Fibroblast of lung (primary cell): ENCODE results near the gene SORCS3. TPM values are rescaled to one million over a fixed set of nuclear protein-coding genes. Genes with fewer than 3 reads are reported as not detected.
"Not testable (repeated sequence)": the region's sequence is repeated elsewhere in the genome, so short reads cannot be mapped to it uniquely, and the experiment has no call there.

ENCODE experiments used
- DNase-seq, 2 donors: peaks; one replicate each; pipeline versions ENCODE4 v3.0.0 to v3.0.0-alpha.2; 2010; ENCODE audit warnings: low read depth in 2 of 2
- H2AFZ ChIP-seq: 2 replicates; pipeline ENCODE4 v1.5.1; 2012; ENCODE audit warnings: low read length, control low read depth, inconsistent platforms
- H3K27ac ChIP-seq: 2 replicates; pipeline ENCODE4 v1.5.1; 2011; ENCODE audit warnings: low read length, control low read depth; ENCODE audit not compliant: insufficient read depth
- H3K27me3 ChIP-seq: 2 replicates; pipeline ENCODE4 v1.5.1; 2011; ENCODE audit warnings: mild to moderate bottlenecking, low read length; ENCODE audit not compliant: control insufficient read depth, insufficient read depth
- H3K36me3 ChIP-seq: 2 replicates; pipeline ENCODE4 v1.5.1; 2011; ENCODE audit warnings: low read length; ENCODE audit not compliant: control insufficient read depth, insufficient read depth
- H3K4me1 ChIP-seq: 2 replicates; pipeline ENCODE4 v1.5.1; 2011; ENCODE audit warnings: low read length; ENCODE audit not compliant: control insufficient read depth, insufficient read depth; ENCODE audit errors: extremely low read depth
- H3K4me2 ChIP-seq: 2 replicates; pipeline ENCODE4 v1.5.1; 2011; ENCODE audit warnings: low read length, control low read depth; ENCODE audit not compliant: insufficient read depth; ENCODE audit errors: extremely low read depth
- H3K4me3 ChIP-seq, 4 experiments: fragments of 200-600 bp in 1 of 4; sonication (generic) in 1 of 4; replicated peaks in 1 of 4; 2 replicates each; pipeline ENCODE4 v1.5.1; 2011 to 2016; ENCODE audit warnings: low read length in 4 of 4, low read depth in 3 of 4, mild to moderate bottlenecking in 3 of 4, control low read depth in 2 of 4, inconsistent platforms in 1 of 4, mixed read lengths in 1 of 4; ENCODE audit not compliant: insufficient read depth in 1 of 4; ENCODE audit errors: control extremely low read depth in 1 of 4
- H3K79me2 ChIP-seq: 2 replicates; pipeline ENCODE4 v1.5.1; 2012; ENCODE audit warnings: mild to moderate bottlenecking, low read length, inconsistent platforms; ENCODE audit not compliant: control insufficient read depth, insufficient read depth
- H3K9ac ChIP-seq: 2 replicates; pipeline ENCODE4 v1.5.1; 2011; ENCODE audit warnings: mild to moderate bottlenecking, low read length, control low read depth; ENCODE audit not compliant: insufficient read depth
- H3K9me3 ChIP-seq: 2 replicates; pipeline ENCODE4 v1.5.1; 2012; ENCODE audit warnings: low read depth, low read length; ENCODE audit not compliant: control insufficient read depth, insufficient read depth
- H4K20me1 ChIP-seq: 2 replicates; pipeline ENCODE4 v1.5.1; 2011; ENCODE audit warnings: low read length; ENCODE audit not compliant: control insufficient read depth, insufficient read depth; ENCODE audit errors: extremely low read depth
- EZH2 ChIP-seq: IDR thresholded peaks from 2 replicates; pipeline ENCODE4 v1.5.1; 2012; ENCODE audit warnings: low read length, control low read depth, mild to moderate bottlenecking; ENCODE audit errors: missing control alignments
- polyA plus RNA-seq, 2 donors: library from polyadenylated mRNA; depleted of rRNA in 1 of 2; stranded (reverse) in 1 of 2; unstranded in 1 of 2; fragments of >200 nt; gene quantifications; 2 replicates each; pipeline ENCODE4 v1.2.1, GENCODE V29; 2011 to 2012; ENCODE audit warnings: missing spikeins in 1 of 2
- total RNA-seq: library from RNA; depleted of rRNA; stranded (reverse); fragments of >200 nt; gene quantifications from 2 replicates; pipeline ENCODE4 v1.2.1, GENCODE V29; 2014
- TF ChIP-seq, protein P1 (sequence below), 2 donors: IDR thresholded peaks in 1 of 2; conservative IDR thresholded peaks in 1 of 2; 1 replicate in 1 of 2; 2 replicates in 1 of 2; pipeline ENCODE4 v1.5.1; 2011 to 2012; ENCODE audit warnings: low read length in 2 of 2, control low read depth in 1 of 2, inconsistent platforms in 1 of 2, low read depth in 1 of 2, mild to moderate bottlenecking in 1 of 2

Gene SORCS3
- total and polyA plus RNA-seq, 2 donors (not counting 1 experiment from before 2014, with no cell fraction given) = not detected

DNA sequence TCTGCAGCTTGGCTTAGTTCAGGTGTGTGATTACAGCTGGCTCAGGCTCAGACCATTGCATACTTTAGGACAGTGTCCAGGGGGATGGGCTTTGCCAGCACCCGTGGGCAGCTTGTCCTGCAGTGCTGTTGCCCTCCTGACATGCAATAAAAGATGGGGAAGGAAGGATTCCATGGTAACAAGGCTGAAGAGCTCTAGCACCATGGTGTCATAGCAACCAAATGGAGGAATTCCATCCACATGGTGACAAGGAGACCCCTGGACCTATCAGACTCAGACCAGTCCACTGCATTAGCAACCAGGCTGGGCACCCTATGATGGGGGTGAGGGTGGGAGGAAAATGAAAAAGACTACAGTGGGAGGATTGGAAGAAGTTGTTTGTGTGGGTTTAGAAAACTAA lies 49.9 kb downstream of the SORCS3 start:
- H3K9me3 ChIP-seq = no peaks in the 10 kb centered on the region
- no peaks in the 10 kb centered on the region for H4K20me1 ChIP-seq
- H3K9ac ChIP-seq = no peak overlapping the region
- TF ChIP-seq EZH2 = no peak
- TF ChIP-seq, protein P1, sequence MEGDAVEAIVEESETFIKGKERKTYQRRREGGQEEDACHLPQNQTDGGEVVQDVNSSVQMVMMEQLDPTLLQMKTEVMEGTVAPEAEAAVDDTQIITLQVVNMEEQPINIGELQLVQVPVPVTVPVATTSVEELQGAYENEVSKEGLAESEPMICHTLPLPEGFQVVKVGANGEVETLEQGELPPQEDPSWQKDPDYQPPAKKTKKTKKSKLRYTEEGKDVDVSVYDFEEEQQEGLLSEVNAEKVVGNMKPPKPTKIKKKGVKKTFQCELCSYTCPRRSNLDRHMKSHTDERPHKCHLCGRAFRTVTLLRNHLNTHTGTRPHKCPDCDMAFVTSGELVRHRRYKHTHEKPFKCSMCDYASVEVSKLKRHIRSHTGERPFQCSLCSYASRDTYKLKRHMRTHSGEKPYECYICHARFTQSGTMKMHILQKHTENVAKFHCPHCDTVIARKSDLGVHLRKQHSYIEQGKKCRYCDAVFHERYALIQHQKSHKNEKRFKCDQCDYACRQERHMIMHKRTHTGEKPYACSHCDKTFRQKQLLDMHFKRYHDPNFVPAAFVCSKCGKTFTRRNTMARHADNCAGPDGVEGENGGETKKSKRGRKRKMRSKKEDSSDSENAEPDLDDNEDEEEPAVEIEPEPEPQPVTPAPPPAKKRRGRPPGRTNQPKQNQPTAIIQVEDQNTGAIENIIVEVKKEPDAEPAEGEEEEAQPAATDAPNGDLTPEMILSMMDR (conservative IDR thresholded peaks at IDR 0.05 in 1 of 2, IDR thresholded peaks at IDR 0.05 in 1 of 2; ENCODE audit: low read depth in 1 of 2, low read length in 2 of 2) = no peak
- no peaks in the 10 kb centered on the region for H3K79me2 ChIP-seq
- H3K4me1 ChIP-seq = no peaks in the 10 kb centered on the region
- H3K4me3 ChIP-seq = no peak overlapping the region
- H2AFZ ChIP-seq = no peak overlapping the region
- no peak overlapping the region for H3K27ac ChIP-seq
- DNase-seq = no peak
- H3K4me2 ChIP-seq = no peak overlapping the region
- H3K27me3 ChIP-seq = no peaks in the 10 kb centered on the region
- H3K36me3 ChIP-seq = no peaks in the 10 kb centered on the region

DNA sequence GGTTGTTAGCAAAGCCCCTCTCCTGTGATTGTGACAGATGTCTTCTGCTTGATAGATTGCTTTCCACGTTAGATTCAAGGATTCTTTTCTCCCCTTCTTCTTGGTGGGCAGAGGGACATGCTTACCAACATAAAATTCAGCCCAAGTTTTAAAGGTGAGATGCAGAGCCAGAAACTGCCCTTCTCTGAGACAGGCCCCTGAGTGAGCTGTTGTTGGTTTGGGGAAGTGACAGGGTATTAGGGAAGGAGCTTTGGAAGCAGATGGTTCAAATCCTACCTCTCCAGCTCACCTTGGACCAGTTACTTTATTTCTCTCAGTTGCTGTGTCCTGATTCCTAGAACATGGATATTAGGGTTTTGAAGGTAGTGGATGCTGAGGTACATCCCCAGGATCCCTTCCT lies 53.0 kb downstream of the SORCS3 start:
- Histone ChIP-seq H3K36me3 (no peaks in the 10 kb centered on the region), H2AFZ (no peak overlapping the region), H4K20me1 (no peaks in the 10 kb centered on the region), H3K27ac (no peak overlapping the region), H3K27me3 (no peaks in the 10 kb centered on the region), H3K4me2 (no peak overlapping the region), H3K9ac (no peak overlapping the region), H3K4me3 (no peak overlapping the region), H3K4me1 (no peaks in the 10 kb centered on the region), H3K9me3 (no peaks in the 10 kb centered on the region), H3K79me2 (no peaks in the 10 kb centered on the region)
- no peak for TF ChIP-seq EZH2
- TF ChIP-seq, protein P1 (conservative IDR thresholded peaks at IDR 0.05 in 1 of 2, IDR thresholded peaks at IDR 0.05 in 1 of 2; ENCODE audit: low read depth in 1 of 2, low read length in 2 of 2) = no peak
- no peak for DNase-seq

DNA sequence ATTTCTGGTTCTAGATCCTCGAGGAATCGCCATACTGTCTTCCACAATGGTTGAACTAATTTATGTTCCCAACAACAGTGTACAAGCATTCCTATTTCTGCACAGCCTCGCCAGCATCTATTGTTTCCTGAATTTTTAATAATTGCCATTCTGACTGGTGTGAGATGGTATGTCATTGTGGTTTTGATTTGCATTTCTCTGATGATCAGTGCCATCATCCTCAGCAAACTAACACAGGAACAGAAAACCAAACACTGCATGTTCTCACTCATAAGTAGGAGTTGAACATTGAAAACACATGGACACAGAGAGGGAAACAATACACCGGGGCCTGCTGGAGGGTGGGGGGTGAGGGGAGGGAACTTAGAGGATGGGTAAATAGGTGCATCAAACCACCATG lies 62.2 kb downstream of the SORCS3 start:
- H3K27me3 ChIP-seq, H3K9me3 ChIP-seq, H3K36me3 ChIP-seq, H3K27ac ChIP-seq, H3K4me2 ChIP-seq, H2AFZ ChIP-seq, H3K79me2 ChIP-seq, DNase-seq, H3K4me1 ChIP-seq, H3K4me3 ChIP-seq, H4K20me1 ChIP-seq, H3K9ac ChIP-seq: not testable (repeated sequence)
